GM19193 (cell line): ENCODE measurements around the gene MAPK10.

Experiments used
- POLR2A ChIP-seq: IDR thresholded peaks from 4 replicates; pipeline ENCODE4 v1.6.1; 2011; ENCODE audit not compliant: insufficient read depth, insufficient read length; ENCODE audit errors: extremely low read depth

Gene MAPK10

GRCh38 chr4:86118711-86119110 is 241.1 kb downstream of the MAPK10 start:
- no peak for TF ChIP-seq POLR2A

- TF ChIP-seq POLR2A = no peak
Observed at GRCh38 chr4:86117705-86118302, 242.0 kb downstream of the MAPK10 start.

- TF ChIP-seq POLR2A = no peak
Observed at GRCh38 chr4:86114563-86114962, 245.3 kb downstream of the MAPK10 start.

GRCh38 chr4:86108834-86109233 is 251.0 kb downstream of the MAPK10 start:
- no peak for TF ChIP-seq POLR2A

GRCh38 chr4:86108137-86108536 is 251.7 kb downstream of the MAPK10 start:
- TF ChIP-seq POLR2A = no peak

GRCh38 chr4:86107112-86107511 is 252.7 kb downstream of the MAPK10 start:
- TF ChIP-seq POLR2A = no peak

GRCh38 chr4:86106475-86106874 is 253.4 kb downstream of the MAPK10 start:
- no peak for TF ChIP-seq POLR2A

GRCh38 chr4:86101841-86102240 is 258.0 kb downstream of the MAPK10 start:
- no peak for TF ChIP-seq POLR2A

- TF ChIP-seq POLR2A = no peak
Observed at GRCh38 chr4:86101410-86101809, 258.4 kb downstream of the MAPK10 start.

- no peak for TF ChIP-seq POLR2A
Observed at GRCh38 chr4:86100539-86101215, 259.2 kb downstream of the MAPK10 start.

- no peak for TF ChIP-seq POLR2A
Observed at GRCh38 chr4:86099348-86099747, 260.5 kb downstream of the MAPK10 start.

- no peak for TF ChIP-seq POLR2A
Observed at GRCh38 chr4:86098691-86099090, 261.2 kb downstream of the MAPK10 start.

GRCh38 chr4:86096373-86096772 is 263.5 kb downstream of the MAPK10 start:
- TF ChIP-seq POLR2A = no peak

GRCh38 chr4:86092684-86093083 is 267.2 kb downstream of the MAPK10 start:
- no peak for TF ChIP-seq POLR2A

GRCh38 chr4:86091201-86091600 is 268.7 kb downstream of the MAPK10 start:
- no peak for TF ChIP-seq POLR2A

- no peak for TF ChIP-seq POLR2A
Observed at GRCh38 chr4:86089781-86090323, 270.0 kb downstream of the MAPK10 start.
